Loucy (cell line): ENCODE data around the gene SPEG.
A peak's percentile ranks its signal among the peaks of the same experiment; 100 is the strongest.

Source experiments
- H2AFZ ChIP-seq: fragments of 200-600 bp; sonication (generic); 2 replicates; pipeline ENCODE4 v1.6.0; 2016; ENCODE audit warnings: antibody characterized with exemption, mild to moderate bottlenecking, low read length, moderate library complexity
- H3F3A ChIP-seq: fragments of 200-600 bp; 2 replicates; pipeline ENCODE4 v1.6.0; 2016; ENCODE audit warnings: antibody characterized with exemption, low read depth, mild to moderate bottlenecking
- H3K27me3 ChIP-seq: fragments of 200-600 bp; sonication (generic); 2 replicates; pipeline ENCODE4 v1.6.1; 2014; ENCODE audit warnings: low read length, mild to moderate bottlenecking; ENCODE audit not compliant: insufficient read depth, poor library complexity, severe bottlenecking
- H3K36me3 ChIP-seq: fragments of 200-600 bp; sonication (generic); 2 replicates; pipeline ENCODE4 v1.6.1; 2016; ENCODE audit warnings: low read length; ENCODE audit not compliant: insufficient read depth
- H3K4me1 ChIP-seq: fragments of 200-600 bp; sonication (generic); 2 replicates; pipeline ENCODE4 v1.5.1; 2014; ENCODE audit warnings: low read length, mild to moderate bottlenecking; ENCODE audit not compliant: insufficient read depth, poor library complexity, severe bottlenecking
- H3K4me2 ChIP-seq: fragments of 200-600 bp; sonication (generic); 2 replicates; pipeline ENCODE4 v1.6.0; 2014; ENCODE audit warnings: antibody characterized with exemption, low read length, low read depth, mild to moderate bottlenecking; ENCODE audit not compliant: poor library complexity, severe bottlenecking
- H3K4me3 ChIP-seq: fragments of 200-600 bp; sonication (generic); 2 replicates; pipeline ENCODE4 v1.5.1; 2014; ENCODE audit warnings: low read length, mild to moderate bottlenecking, mixed read lengths; ENCODE audit not compliant: poor library complexity, severe bottlenecking
- H3K79me2 ChIP-seq: fragments of 200-600 bp; sonication (generic); 2 replicates; pipeline ENCODE4 v1.6.1; 2014; ENCODE audit warnings: low read length; ENCODE audit not compliant: insufficient read depth
- H3K9ac ChIP-seq: fragments of 200-600 bp; sonication (generic); 2 replicates; pipeline ENCODE4 v1.6.0; 2014; ENCODE audit warnings: mild to moderate bottlenecking, low read depth, low read length, moderate library complexity; ENCODE audit not compliant: poor library complexity, severe bottlenecking
- H3K9me2 ChIP-seq: fragments of 200-600 bp; sonication (generic); replicated peaks from 2 replicates; pipeline ENCODE4 v1.6.1; 2016; ENCODE audit warnings: low read depth, low read length, mixed read lengths
- H3K9me3 ChIP-seq: fragments of 200-600 bp; sonication (generic); 2 replicates; pipeline ENCODE4 v1.6.1; 2014; ENCODE audit warnings: mild to moderate bottlenecking, antibody characterized with exemption, low read length, low read depth; ENCODE audit not compliant: insufficient read depth
- H4K20me1 ChIP-seq: fragments of 200-600 bp; sonication (generic); 2 replicates; pipeline ENCODE4 v1.6.0; 2014; ENCODE audit warnings: antibody characterized with exemption, low read length, mild to moderate bottlenecking; ENCODE audit not compliant: insufficient read depth, poor library complexity, severe bottlenecking
- CTCF ChIP-seq: fragments of 200-600 bp; sonication (generic); conservative IDR thresholded peaks from 2 replicates; pipeline ENCODE4 v1.5.1; 2014; ENCODE audit warnings: mild to moderate bottlenecking, antibody characterized with exemption, low read length
- EZH2phosphoT487 ChIP-seq: fragments of 200-600 bp; IDR thresholded peaks from 2 replicates; pipeline ENCODE4 v1.6.1; 2018; ENCODE audit warnings: antibody characterized with exemption, mild to moderate bottlenecking, moderate library complexity, borderline replicate concordance

Gene SPEG

GRCh38 chr2:219438453-219438852 is 3.8 kb downstream of the SPEG start:
- H3K79me2 ChIP-seq = no peaks in the 10 kb centered on the region
- TF ChIP-seq CTCF = no peak
- TF ChIP-seq EZH2phosphoT487 = no peak
- no peaks in the 10 kb centered on the region for H3K9me2 ChIP-seq
- H3K4me3 ChIP-seq = no peak overlapping the region
- H3K27me3 ChIP-seq = no peaks in the 10 kb centered on the region
- H3K4me1 ChIP-seq = no peaks in the 10 kb centered on the region
- no peak overlapping the region for H3K9ac ChIP-seq
- no peaks in the 10 kb centered on the region for H4K20me1 ChIP-seq
- no peaks in the 10 kb centered on the region for H3K9me3 ChIP-seq
- H3K4me2 ChIP-seq = no peak overlapping the region
- no peaks in the 10 kb centered on the region for H3K36me3 ChIP-seq
- no peak overlapping the region for H2AFZ ChIP-seq
- no peaks in the 10 kb centered on the region for H3F3A ChIP-seq

GRCh38 chr2:219439506-219439905 is 4.9 kb downstream of the SPEG start:
- no peak overlapping the region for H2AFZ ChIP-seq
- no peaks in the 10 kb centered on the region for H3F3A ChIP-seq
- no peak overlapping the region for H3K4me2 ChIP-seq
- H4K20me1 ChIP-seq = no peaks in the 10 kb centered on the region
- H3K9me3 ChIP-seq = no peaks in the 10 kb centered on the region
- no peaks in the 10 kb centered on the region for H3K36me3 ChIP-seq
- H3K9ac ChIP-seq = no peak overlapping the region
- H3K9me2 ChIP-seq = no peaks in the 10 kb centered on the region
- TF ChIP-seq EZH2phosphoT487 (no peak), CTCF (no peak)
- no peaks in the 10 kb centered on the region for H3K4me1 ChIP-seq
- H3K27me3 ChIP-seq = no peaks in the 10 kb centered on the region
- H3K4me3 ChIP-seq = no peak overlapping the region
- H3K79me2 ChIP-seq = no peaks in the 10 kb centered on the region

DNA sequence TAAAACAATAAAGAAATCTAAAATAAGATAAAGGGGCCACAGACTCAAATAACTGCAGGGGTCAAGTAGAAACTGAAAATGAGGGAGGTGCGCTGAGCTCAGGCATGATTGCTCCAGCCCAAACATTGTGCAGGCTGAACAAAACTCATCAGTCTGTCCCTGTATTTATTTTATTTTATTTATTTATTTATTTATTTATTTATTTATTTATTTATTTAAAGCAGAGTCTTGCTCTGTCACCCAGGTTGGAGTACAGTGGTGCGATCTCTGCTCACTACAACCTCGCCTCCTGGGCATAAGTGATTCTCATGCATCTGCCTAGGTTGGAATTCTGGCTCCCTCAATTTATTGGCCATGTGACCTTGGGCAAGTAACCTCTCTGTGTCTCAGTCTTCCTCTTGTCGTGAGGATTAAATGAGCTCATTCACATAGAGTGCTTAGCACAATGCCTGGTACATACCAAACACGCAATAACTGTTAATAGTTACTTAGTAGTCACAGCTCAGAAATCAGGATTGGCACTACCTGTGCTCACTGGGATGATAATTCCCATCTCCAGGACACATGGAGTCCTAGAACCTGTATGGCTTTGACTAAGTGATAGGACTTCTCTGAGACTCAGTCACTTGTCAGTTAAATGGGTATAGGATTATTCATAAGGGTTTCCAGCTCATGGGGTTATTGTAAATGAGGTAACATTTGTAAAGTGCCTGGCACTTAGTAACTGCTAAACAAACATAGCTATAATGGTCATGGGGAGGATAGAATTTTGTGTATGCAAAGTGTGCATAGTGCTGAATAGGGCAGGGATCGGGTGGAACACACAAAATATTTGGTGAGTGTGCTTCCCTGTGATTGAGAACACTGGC is 6.0 kb downstream of the SPEG start:
- TF ChIP-seq EZH2phosphoT487 (no peak), CTCF (no peak)
- no peaks in the 10 kb centered on the region for H4K20me1 ChIP-seq
- H3K79me2 ChIP-seq = no peaks in the 10 kb centered on the region
- no peaks in the 10 kb centered on the region for H3K9me2 ChIP-seq
- H3K4me2 ChIP-seq = peak overlapping the region; percentile 74
- H3K9ac ChIP-seq = no peak overlapping the region
- no peaks in the 10 kb centered on the region for H3K9me3 ChIP-seq
- peak overlapping the region; percentile 74 for H2AFZ ChIP-seq
- no peaks in the 10 kb centered on the region for H3K36me3 ChIP-seq
- H3K4me3 ChIP-seq = no peak overlapping the region
- no peaks in the 10 kb centered on the region for H3K27me3 ChIP-seq
- no peaks in the 10 kb centered on the region for H3F3A ChIP-seq
- H3K4me1 ChIP-seq = no peaks in the 10 kb centered on the region
